GM18867 (cell line): ENCODE data around the gene DLGAP1.
"Not testable (repeated sequence)": the region's sequence is repeated elsewhere in the genome, so short reads cannot be mapped to it uniquely, and the experiment has no call there.

Experiments
- ATAC-seq: cut with Tn5 transposase; IDR thresholded peaks from one replicate; pipeline ENCODE4 v1.9.1; 2021; ENCODE audit warnings: mild to moderate bottlenecking, moderate library complexity; ENCODE audit not compliant: unreplicated experiment

DLGAP1 gene

GRCh38 chr18:3619746-3620145 lies 835.4 kb downstream of the DLGAP1 start:
- no peak for ATAC-seq

GRCh38 chr18:3619222-3619621 lies 835.9 kb downstream of the DLGAP1 start:
- ATAC-seq = no peak

GRCh38 chr18:3616744-3617143 lies 838.4 kb downstream of the DLGAP1 start:
- ATAC-seq = no peak

GRCh38 chr18:3616142-3616541 lies 839.0 kb downstream of the DLGAP1 start:
- ATAC-seq = no peak

DNA sequence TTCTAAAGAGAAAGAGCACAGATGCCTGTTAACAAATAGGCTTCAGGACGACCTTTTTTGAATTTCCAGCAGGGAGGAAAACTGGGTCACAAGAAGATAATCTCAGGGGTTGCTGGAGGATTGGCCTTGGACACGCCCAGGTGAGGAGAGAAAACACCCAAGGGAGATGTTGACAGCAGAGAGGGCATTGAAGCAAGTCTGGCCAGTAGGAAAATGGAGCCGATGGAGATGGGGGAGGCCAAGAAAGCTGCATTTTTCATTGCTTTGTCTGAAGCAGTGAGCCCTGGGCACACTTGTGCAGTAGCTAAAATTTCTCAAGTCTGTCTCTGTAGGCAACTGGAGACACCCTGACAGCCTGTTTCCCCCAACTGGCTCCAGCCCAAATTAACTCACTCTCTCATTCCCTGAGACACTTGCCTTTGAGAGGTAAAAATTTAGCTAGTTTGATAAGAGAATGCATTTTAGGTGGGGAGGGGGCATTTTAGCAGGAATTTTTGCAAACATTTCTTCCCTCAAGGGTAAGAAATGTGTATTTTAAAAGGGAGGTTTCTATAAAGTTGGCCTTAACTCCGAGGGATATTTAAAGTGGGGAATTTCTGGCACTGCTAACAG lies 839.6 kb downstream of the DLGAP1 start:
- ATAC-seq = no peak

DNA sequence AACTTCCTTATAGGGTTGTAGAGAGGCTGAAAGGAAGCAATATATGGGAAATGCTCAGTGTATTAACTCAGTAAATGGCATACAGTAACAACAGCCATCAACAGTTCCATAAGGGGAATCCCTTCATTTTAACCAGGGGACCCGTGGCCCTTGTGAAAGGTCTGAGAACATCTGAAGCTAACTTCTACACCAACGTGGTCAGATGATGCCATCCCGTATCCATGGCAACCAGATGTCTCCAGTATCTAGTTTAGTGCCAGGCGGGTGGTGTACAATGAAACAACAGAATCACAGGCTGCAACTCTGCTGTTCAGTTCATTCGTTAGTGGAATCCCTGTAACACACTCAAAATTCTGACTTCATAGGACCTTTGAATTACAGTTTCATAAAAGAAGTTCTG lies 842.8 kb downstream of the DLGAP1 start:
- no peak for ATAC-seq

DNA sequence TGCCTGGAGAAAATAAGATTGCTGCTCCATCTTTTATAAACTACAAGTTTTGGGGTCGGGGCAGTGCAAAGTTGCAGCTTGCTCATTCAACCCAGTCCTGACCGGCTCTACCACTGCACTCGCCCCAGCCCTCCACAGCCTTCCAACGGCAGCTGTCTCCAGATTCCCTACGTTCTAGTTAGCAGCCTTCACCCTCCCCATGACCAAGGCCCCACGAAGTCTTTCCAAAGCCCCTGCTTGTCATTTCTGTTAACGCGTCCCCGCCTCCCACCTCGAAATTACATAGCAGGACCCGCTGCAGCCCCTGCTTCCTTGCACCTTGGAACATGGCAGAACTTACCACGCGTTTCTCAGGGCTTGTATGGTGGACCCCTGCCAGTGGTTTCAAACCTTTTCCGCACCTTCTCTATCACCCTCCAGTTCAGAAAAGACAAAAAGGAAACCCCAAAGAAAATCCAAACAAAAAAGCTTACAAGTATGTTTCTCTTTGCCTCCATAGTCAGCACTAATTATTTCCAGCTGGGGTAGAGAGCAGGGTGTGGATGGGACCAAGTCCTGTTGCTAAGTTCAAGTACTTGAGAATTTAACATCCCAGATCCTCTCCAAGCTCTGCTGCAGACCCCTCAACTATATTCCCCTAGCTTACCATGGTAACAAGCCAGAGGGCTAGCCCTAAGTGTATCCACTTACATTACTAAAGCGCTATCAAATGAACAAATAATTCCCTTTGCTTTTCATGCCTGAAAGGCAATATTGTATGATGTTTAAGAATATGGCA lies 843.6 kb downstream of the DLGAP1 start:
- no peak for ATAC-seq

- no peak for ATAC-seq
Measured at GRCh38 chr18:3610813-3611212, 844.3 kb downstream of the DLGAP1 start.

- ATAC-seq = no peak
Measured at GRCh38 chr18:3610188-3610708, 844.9 kb downstream of the DLGAP1 start.

- ATAC-seq = no peak
Measured at GRCh38 chr18:3608488-3608887, 846.6 kb downstream of the DLGAP1 start.

GRCh38 chr18:3608099-3608453 lies 847.0 kb downstream of the DLGAP1 start:
- ATAC-seq = not testable (repeated sequence)

DNA sequence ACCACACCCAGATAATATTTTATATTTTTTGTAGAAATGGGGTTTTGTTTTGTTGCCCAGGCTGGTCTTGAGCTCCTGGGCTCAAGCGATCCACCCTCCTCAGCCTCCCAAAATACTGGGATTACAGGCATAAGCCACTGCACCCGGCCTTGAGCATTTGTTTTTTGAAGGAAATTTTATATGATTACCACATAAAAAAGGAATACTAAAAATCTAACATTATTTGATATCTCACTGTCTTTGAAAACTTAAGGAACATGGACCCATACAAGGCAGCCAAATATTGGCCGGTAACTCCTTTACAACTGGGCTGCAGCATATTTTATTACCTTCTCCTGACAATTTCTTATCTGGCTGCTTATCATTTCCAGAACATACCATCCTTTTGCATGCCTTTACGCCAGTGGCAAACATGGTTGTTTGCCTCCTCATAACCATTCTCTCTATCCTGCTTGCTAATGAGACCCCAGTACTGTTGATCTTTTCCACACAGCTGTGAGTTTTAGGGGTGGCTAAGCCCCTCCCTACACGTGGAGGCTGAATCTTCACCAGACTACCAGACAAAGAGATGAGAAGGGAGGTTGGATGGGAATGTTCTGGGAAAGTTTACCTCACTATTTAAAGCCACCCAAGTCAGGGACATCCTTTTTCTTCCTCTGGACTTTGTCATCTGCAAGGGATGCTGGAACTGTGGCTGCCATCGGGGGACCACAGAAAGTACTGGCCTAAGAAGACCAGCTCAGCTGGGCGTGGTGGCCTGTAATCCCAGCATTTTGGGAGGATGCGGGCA lies 847.6 kb downstream of the DLGAP1 start:
- no peak for ATAC-seq

- not testable (repeated sequence) for ATAC-seq
Measured at GRCh38 chr18:3606863-3607262, 848.2 kb downstream of the DLGAP1 start.

- no peak for ATAC-seq
Measured at GRCh38 chr18:3605954-3606443, 849.1 kb downstream of the DLGAP1 start.

DNA sequence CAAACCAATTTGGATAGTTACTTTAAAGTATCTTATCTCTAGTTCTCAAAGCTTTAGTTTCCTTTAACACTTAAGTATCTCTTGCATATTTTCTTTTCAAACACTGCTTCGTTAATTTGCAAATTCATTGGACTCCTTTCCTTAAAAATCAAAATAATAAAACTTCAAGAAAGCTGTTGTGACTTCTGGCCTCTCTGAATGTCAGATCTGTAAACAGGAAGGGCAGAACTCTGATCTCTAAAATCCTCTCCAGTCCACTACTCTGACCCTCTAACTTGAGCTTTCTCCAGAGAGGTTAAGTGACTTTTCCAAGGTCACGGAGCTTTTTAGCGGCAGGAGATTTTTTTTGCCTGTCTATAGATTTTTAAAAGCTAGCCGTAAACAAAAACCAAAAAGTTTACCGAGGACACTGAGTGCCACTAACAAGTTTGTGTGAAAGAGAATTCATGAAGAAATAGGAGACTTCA lies 849.6 kb downstream of the DLGAP1 start:
- no peak for ATAC-seq

DNA sequence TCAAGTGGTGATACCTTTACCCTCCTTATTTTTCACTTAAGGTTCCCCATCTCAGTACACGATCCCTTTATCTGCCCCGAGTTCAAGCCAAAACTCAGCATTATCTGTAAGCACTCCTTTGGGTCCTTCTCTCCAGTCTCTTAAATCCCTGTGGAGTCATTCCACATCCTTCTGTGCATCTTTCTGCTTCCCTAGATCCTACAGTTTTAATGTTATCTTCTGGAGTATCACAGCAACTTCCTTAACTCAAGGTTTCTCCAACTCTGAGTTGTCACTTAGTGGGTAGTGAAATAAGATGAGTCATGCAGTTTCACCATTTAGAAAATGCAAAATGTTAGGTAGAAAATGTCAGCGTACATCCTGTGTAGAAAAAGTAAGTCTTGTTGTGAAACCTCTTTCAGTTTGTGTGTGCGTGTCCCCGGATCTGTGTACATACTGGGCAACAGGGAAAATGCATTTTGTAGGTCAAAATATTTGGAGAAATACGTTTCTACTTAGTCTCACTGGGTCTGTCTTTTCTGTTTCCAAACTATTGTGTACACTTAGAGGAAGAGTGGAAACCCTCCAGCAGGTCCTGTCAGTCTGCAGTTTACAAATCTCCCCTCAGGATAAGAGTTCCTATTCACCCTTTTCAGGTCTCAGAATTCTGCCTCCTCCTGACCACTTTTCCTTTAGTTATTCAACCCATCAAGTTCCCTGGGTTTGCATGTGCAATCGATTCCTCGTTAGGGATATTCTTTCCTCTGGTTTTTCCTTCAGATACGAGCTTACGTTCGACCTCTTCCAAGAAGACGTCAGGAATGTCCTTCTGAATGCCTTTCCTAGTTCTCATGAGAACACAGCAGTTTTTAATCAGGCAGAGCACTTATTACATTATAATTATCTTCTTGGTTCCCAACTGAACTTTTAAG lies 850.4 kb downstream of the DLGAP1 start:
- peak; percentile 92 for ATAC-seq

- ATAC-seq = no peak
Measured at GRCh38 chr18:3604235-3604497, 850.9 kb downstream of the DLGAP1 start.

- no peak for ATAC-seq
Measured at GRCh38 chr18:3603421-3604234, 851.5 kb downstream of the DLGAP1 start.

- not testable (repeated sequence) for ATAC-seq
Measured at GRCh38 chr18:3601106-3601755, 853.9 kb downstream of the DLGAP1 start.
